ENCODE data around the gene NME9.

- no peak for TF ChIP-seq EZH2 (IDR thresholded peaks at IDR 0.05; ENCODE audit: low read length, unreplicated experiment)
- TF ChIP-seq, protein P1, sequence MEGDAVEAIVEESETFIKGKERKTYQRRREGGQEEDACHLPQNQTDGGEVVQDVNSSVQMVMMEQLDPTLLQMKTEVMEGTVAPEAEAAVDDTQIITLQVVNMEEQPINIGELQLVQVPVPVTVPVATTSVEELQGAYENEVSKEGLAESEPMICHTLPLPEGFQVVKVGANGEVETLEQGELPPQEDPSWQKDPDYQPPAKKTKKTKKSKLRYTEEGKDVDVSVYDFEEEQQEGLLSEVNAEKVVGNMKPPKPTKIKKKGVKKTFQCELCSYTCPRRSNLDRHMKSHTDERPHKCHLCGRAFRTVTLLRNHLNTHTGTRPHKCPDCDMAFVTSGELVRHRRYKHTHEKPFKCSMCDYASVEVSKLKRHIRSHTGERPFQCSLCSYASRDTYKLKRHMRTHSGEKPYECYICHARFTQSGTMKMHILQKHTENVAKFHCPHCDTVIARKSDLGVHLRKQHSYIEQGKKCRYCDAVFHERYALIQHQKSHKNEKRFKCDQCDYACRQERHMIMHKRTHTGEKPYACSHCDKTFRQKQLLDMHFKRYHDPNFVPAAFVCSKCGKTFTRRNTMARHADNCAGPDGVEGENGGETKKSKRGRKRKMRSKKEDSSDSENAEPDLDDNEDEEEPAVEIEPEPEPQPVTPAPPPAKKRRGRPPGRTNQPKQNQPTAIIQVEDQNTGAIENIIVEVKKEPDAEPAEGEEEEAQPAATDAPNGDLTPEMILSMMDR (conservative IDR thresholded peaks at IDR 0.05; ENCODE audit: low read depth, low read length), result no peak
- TF ChIP-seq EZH2phosphoT487 (IDR thresholded peaks at IDR 0.05; ENCODE audit: borderline replicate concordance, low read length), result no peak
These were observed 48.2 kb upstream of the NME9 start for GRCh38 chr3:138377804-138378203.

Measured in PC-3 (cell line).